ENCODE data around the gene KIF20B.

DNA sequence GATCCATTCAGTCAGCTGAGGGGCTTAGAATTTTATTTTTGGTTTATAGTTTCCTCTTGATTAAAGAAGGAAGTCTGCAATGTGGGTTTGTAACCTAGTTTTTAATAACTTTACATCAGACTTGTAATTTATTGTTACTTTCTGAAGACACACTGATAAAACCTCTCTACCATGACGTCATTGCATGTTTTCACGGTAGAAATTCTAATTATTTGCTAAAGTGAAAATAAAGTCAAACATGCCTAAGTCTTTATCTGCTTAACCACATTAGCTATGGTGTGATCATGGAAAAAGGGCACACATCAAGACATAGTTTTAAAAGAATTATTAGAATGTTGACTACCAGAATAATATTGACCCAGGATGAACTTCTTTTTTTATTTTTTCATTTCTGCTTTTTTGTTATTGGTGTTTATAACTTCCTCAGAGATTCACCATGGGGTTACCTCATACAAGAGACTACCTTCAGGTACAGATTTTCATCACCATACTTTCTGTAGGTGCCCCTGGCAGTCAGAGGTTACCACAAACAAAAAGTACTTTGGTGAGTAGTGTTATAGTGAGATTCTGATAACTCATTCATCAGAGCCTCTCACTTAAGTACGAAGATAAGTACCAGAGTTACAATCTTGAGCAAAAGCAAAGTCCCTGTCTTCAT is 49.3 kb upstream of the KIF20B start:
- TF ChIP-seq, protein P1, sequence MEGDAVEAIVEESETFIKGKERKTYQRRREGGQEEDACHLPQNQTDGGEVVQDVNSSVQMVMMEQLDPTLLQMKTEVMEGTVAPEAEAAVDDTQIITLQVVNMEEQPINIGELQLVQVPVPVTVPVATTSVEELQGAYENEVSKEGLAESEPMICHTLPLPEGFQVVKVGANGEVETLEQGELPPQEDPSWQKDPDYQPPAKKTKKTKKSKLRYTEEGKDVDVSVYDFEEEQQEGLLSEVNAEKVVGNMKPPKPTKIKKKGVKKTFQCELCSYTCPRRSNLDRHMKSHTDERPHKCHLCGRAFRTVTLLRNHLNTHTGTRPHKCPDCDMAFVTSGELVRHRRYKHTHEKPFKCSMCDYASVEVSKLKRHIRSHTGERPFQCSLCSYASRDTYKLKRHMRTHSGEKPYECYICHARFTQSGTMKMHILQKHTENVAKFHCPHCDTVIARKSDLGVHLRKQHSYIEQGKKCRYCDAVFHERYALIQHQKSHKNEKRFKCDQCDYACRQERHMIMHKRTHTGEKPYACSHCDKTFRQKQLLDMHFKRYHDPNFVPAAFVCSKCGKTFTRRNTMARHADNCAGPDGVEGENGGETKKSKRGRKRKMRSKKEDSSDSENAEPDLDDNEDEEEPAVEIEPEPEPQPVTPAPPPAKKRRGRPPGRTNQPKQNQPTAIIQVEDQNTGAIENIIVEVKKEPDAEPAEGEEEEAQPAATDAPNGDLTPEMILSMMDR (IDR thresholded peaks at IDR 0.05; ENCODE audit: insufficient read depth, low read length, poor library complexity, severe bottlenecking): no peak
- no peak for TF ChIP-seq EZH2phosphoT487 (conservative IDR thresholded peaks at IDR 0.05; ENCODE audit: low read length)
